ENCODE results near the gene STEAP3.

The STEAP3 gene

DNA sequence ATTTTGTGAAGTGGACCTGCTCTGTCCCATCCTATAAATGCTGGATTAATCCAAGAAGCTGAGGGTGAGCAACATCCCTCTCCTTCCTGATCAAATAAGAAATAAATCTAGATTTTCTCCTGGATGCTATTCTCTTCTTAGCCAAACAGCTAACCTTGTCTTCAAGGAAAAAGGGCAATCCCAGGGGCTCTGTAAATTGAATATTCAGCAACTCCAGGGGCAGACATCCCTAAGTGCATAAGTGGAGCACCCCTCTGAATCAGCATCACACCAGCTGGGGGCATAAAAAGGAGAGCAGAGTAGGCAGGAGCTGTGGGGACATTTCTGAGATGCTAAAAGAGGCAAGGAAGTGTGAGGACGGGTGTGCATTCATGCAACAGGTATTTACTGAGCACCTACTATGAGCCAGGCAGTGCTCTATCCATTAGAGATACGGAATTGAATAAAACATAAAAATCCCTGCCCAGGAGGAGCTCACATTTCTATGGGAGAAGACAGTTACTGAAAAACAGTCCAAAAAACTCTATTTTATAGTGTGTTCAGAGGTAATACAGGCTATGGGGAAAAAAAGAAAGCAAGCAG is 2.8 kb upstream of the STEAP3 start:
- TF ChIP-seq, protein P1, sequence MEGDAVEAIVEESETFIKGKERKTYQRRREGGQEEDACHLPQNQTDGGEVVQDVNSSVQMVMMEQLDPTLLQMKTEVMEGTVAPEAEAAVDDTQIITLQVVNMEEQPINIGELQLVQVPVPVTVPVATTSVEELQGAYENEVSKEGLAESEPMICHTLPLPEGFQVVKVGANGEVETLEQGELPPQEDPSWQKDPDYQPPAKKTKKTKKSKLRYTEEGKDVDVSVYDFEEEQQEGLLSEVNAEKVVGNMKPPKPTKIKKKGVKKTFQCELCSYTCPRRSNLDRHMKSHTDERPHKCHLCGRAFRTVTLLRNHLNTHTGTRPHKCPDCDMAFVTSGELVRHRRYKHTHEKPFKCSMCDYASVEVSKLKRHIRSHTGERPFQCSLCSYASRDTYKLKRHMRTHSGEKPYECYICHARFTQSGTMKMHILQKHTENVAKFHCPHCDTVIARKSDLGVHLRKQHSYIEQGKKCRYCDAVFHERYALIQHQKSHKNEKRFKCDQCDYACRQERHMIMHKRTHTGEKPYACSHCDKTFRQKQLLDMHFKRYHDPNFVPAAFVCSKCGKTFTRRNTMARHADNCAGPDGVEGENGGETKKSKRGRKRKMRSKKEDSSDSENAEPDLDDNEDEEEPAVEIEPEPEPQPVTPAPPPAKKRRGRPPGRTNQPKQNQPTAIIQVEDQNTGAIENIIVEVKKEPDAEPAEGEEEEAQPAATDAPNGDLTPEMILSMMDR (IDR thresholded peaks at IDR 0.05; ENCODE audit: insufficient read depth, low read length, missing control alignments): no peak
- ChIA-PET CTCF (interaction anchor here (1.0 to 8.1 kb wide), 11 partner anchors 11 to 254 kb away, joined by 3 to 122 read pairs (median 9); no protein-coding TSS in a partner anchor), POLR2A (interaction anchor here (0.6 kb wide), 1 partner anchor 10 kb away, joined by 3 read pairs; no protein-coding TSS in a partner anchor)
- no peak overlapping the region for H3K4me3 ChIP-seq (ENCODE audit: low read depth, low read length)
- no peak for DNase-seq (ENCODE audit: low read depth, low spot score)

DNA sequence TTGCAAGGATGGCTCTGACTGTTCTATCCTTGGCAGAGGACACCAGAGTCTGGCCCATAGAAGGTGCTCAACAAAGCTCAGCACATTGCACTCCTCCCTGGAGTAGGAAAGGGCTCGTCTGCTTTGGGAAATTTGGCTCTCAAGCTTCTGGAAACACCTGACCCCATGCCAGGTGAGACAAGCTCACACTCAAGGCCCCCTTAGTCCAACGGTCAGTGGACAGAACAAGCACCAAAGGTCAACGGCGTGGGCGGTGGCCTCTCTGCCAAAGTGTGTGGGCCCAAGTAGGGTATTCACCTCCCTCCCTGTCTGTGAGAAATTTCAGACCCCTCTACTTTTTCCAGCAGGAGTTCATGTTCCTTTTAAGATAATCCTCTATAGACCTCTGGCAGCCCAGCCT is 2.0 kb upstream of the STEAP3 start:
- no peak for DNase-seq (ENCODE audit: low read depth, low spot score)
- ChIA-PET POLR2A (no interaction called here), CTCF (interaction anchor here (1.0 to 8.1 kb wide), 4 partner anchors 36 to 69 kb away, joined by 3 to 122 read pairs (median 32); no protein-coding TSS in a partner anchor)
- TF ChIP-seq, protein P1 (IDR thresholded peaks at IDR 0.05; ENCODE audit: insufficient read depth, low read length, missing control alignments): no peak
- no peak overlapping the region for H3K4me3 ChIP-seq (ENCODE audit: low read depth, low read length)

DNA sequence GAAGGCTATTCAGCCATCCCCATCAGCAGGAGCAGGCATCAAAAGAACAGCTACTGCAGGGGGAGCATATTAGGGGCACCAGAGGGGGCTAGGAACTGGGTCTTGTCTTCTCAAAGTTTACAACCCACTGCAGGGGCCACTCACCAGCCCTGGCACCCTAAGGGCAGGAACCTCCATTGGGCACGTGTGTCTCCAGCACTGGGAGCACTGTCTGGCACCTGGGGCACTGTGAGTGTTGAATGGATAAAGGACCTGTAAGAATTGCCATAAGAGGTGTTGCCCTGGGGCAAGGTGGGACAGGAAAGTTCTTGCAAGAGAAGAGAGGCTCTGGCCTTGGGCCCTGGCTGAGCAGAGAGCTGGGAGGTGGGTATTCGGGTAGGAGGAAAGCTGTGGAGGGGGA is 1.4 kb upstream of the STEAP3 start:
- ChIA-PET CTCF (interaction anchor here (1.4 to 8.1 kb wide), 4 partner anchors 9 to 68 kb away, joined by 3 to 122 read pairs (median 32); no protein-coding TSS in a partner anchor), POLR2A (no interaction called here)

DNA sequence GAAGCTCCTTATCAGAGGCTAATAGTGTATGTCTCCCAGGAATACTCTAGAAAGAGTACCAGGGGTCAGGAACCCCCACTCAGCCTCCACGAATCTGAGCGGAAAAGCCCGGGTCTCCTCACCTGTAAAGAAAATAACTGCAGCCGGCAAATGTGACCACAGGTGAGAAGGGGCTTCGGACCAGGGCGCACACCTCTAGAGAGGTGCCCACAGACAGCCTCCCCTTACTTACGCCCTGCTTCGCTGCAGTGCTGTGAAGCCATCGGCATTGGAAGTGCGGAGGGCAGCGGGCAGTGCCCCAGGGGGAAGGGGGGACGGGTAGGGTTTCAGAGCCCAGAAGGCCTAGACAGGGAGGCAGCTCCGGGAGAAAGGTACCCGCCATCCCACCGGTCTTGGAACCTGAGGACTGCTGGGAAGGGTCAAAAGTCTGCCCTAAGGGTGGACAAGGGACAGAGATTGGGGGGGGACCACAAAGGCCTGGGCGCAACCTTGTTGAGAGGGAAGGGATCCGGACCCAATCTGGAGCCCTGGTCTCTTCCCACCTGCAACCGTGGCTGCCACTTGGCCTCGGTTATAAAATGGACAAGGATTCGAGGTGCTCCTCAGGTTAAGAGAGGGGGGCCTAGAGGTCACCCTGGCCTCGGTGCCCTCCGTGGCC is 642 bp upstream of the STEAP3 start:
- H3K4me3 ChIP-seq (ENCODE audit: low read depth, low read length): peak overlapping the region; percentile 73
- ChIA-PET POLR2A (interaction anchor here (0.9 kb wide), 1 partner anchor 24 kb away, joined by 3 read pairs; no protein-coding TSS in a partner anchor), CTCF (interaction anchor here (1.4 to 8.1 kb wide), 4 partner anchors 8 to 68 kb away, joined by 3 to 122 read pairs (median 32); no protein-coding TSS in a partner anchor)
- DNase-seq (ENCODE audit: low read depth, low spot score): no peak
- TF ChIP-seq, protein P1 (IDR thresholded peaks at IDR 0.05; ENCODE audit: insufficient read depth, low read length, missing control alignments): no peak

More for the DNA sequence above, 1.4 kb upstream of the STEAP3 start:
- TF ChIP-seq, protein P1 (IDR thresholded peaks at IDR 0.05; ENCODE audit: insufficient read depth, low read length, missing control alignments): no peak
- DNase-seq (ENCODE audit: low read depth, low spot score): no peak
- no peak overlapping the region for H3K4me3 ChIP-seq (ENCODE audit: low read depth, low read length)

DNA sequence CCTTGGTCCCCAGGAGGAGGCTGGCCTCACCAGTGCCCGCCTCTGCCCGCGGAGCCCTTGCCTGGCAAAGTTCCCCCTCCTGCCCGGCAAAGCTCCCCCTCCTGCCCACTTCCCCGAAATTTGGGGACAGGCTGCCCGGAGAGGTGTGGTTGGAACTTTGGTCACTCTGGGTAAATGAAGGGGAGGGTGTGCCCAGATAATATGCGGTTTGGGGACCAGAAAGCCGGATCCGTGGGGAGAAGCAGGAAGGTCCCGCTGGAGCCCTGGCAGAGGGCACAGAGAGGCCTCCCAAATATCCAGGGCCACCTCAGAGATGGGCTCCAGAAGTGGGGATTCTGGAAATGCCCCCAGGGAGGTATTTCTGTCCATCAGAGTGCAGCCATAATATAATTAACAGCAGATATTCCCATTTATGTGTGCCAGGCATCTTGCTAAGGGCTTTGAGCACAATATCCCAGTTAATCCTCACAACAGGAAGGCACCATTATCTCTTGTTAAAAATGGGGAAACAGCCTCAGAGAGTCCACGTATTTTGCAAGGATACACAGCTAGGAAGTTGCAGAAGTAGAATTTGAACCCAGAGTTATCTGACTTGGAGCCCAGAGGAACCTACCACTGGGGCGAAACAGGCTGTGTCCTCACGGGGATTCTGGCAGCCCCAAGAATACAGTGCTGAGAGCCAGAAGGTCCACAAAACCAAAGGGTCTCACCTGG is 914 bp downstream of the STEAP3 start:
- TF ChIP-seq, protein P1 (IDR thresholded peaks at IDR 0.05; ENCODE audit: insufficient read depth, low read length, missing control alignments): no peak
- ChIA-PET POLR2A (interaction anchor here (1.1 to 1.3 kb wide), 2 partner anchors 24 to 31 kb away, joined by 3 read pairs; no protein-coding TSS in a partner anchor), CTCF (interaction anchor here (0.8 to 8.1 kb wide), 7 partner anchors 10 to 67 kb away, joined by 3 to 122 read pairs (median 7); no protein-coding TSS in a partner anchor)
- DNase-seq (ENCODE audit: low read depth, low spot score): no peak
- H3K4me3 ChIP-seq (ENCODE audit: low read depth, low read length): peak overlapping the region; percentile 73

Measured in AG04449 (cell line).